ENCODE data around the gene TENT4A.

TENT4A gene

DNA sequence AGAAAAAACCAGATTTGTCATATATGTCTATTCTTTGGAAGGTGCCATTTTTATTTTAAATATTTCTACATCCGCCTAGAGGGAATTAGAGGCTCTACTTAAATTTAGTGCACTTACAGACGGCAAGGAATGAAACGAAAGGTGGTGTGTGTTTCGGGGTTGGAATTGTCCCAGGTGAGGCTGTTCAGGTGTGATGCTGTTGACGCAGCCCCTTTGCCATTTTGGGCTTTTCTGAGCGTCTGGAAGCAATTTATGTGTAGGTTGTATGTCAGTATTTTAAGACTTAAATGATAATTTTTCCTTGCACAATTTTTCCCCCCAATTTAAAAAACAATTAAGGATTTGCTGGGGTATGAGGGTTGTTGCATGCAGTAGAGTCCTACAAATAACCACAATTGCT is 2.0 kb downstream of the TENT4A start (continued):
- TF ChIP-seq ZNF8 (CRISPR knock-in tag; IDR thresholded peaks at IDR 0.05) (no peak), RARB (CRISPR knock-in tag; IDR thresholded peaks at IDR 0.05) (no peak), SNAI2 (CRISPR knock-in tag; IDR thresholded peaks at IDR 0.05) (no peak), ZNF70 (CRISPR knock-in tag; IDR thresholded peaks at IDR 0.05) (no peak)
- TF ChIP-seq, protein P1, sequence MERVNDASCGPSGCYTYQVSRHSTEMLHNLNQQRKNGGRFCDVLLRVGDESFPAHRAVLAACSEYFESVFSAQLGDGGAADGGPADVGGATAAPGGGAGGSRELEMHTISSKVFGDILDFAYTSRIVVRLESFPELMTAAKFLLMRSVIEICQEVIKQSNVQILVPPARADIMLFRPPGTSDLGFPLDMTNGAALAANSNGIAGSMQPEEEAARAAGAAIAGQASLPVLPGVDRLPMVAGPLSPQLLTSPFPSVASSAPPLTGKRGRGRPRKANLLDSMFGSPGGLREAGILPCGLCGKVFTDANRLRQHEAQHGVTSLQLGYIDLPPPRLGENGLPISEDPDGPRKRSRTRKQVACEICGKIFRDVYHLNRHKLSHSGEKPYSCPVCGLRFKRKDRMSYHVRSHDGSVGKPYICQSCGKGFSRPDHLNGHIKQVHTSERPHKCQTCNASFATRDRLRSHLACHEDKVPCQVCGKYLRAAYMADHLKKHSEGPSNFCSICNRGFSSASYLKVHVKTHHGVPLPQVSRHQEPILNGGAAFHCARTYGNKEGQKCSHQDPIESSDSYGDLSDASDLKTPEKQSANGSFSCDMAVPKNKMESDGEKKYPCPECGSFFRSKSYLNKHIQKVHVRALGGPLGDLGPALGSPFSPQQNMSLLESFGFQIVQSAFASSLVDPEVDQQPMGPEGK (CRISPR knock-in tag; IDR thresholded peaks at IDR 0.05; ENCODE audit: borderline replicate concordance) = no peak

DNA sequence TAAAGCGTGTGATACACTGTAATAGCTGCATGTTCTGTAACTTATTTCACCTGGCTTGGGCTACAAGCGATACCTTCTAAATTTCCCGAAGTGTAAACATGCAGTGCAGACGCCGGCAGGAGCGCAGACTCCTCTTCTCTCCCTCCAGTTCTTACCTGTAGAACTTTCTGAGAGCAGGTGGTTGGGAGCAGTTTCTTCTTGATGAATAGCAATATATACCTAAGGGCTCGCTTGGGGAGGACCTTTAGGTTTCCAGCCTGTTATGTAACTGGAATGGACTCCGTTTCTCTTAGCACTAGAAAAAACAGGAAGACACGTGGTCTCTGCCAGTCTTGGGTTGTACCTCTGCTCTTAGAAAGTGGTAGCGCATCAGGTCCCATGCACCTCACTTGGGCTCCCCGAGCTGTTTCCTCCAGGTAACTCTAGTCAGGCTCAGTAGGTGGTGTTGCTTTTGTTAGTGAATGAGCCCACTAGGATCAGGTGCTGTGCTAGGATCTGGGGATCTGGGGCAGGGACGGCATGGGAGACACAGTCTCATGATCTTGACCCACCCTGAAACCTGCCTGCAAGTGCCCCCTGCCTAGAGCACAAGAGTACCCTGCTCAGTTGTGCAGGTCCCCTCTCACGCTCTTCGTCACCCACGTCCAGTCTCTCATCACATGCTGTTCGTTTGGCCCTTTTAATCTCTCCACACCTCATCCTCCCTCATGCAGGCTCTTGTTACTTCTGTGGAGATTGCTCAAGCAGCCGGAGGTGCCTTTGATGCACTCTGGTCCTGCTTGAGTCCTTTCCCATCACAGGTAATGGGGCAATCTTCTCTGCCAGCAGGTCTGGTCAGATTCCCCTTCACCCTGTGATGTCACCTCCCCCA is 2.8 kb downstream of the TENT4A start:
- ATAC-seq = no peak
- TF ChIP-seq TOX (CRISPR knock-in tag; IDR thresholded peaks at IDR 0.05; ENCODE audit: borderline replicate concordance) (no peak), GLIS3 (CRISPR knock-in tag; IDR thresholded peaks at IDR 0.05) (no peak), RARB (CRISPR knock-in tag; IDR thresholded peaks at IDR 0.05) (no peak), SNAI2 (CRISPR knock-in tag; IDR thresholded peaks at IDR 0.05) (no peak), ZNF565 (CRISPR knock-in tag; conservative IDR thresholded peaks at IDR 0.05; ENCODE audit: low read depth) (no peak), PPARA (CRISPR knock-in tag; IDR thresholded peaks at IDR 0.05; ENCODE audit: borderline replicate concordance) (no peak), CSDC2 (CRISPR knock-in tag; IDR thresholded peaks at IDR 0.05) (no peak), OSR1 (CRISPR knock-in tag; IDR thresholded peaks at IDR 0.05) (no peak), ISL1 (CRISPR knock-in tag; IDR thresholded peaks at IDR 0.05) (no peak), ZNF8 (CRISPR knock-in tag; IDR thresholded peaks at IDR 0.05) (no peak), ZC3H10 (CRISPR knock-in tag; IDR thresholded peaks at IDR 0.05) (no peak)
- TF ChIP-seq, protein P2, sequence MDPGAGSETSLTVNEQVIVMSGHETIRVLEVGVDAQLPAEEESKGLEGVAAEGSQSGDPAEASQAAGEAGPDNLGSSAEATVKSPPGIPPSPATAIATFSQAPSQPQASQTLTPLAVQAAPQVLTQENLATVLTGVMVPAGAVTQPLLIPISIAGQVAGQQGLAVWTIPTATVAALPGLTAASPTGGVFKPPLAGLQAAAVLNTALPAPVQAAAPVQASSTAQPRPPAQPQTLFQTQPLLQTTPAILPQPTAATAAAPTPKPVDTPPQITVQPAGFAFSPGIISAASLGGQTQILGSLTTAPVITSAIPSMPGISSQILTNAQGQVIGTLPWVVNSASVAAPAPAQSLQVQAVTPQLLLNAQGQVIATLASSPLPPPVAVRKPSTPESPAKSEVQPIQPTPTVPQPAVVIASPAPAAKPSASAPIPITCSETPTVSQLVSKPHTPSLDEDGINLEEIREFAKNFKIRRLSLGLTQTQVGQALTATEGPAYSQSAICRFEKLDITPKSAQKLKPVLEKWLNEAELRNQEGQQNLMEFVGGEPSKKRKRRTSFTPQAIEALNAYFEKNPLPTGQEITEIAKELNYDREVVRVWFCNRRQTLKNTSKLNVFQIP (CRISPR knock-in tag; IDR thresholded peaks at IDR 0.05; ENCODE audit: borderline replicate concordance, low read depth) = no peak
- TF ChIP-seq, protein P1 (CRISPR knock-in tag; IDR thresholded peaks at IDR 0.05; ENCODE audit: borderline replicate concordance) = no peak
- TF ChIP-seq, protein P3, sequence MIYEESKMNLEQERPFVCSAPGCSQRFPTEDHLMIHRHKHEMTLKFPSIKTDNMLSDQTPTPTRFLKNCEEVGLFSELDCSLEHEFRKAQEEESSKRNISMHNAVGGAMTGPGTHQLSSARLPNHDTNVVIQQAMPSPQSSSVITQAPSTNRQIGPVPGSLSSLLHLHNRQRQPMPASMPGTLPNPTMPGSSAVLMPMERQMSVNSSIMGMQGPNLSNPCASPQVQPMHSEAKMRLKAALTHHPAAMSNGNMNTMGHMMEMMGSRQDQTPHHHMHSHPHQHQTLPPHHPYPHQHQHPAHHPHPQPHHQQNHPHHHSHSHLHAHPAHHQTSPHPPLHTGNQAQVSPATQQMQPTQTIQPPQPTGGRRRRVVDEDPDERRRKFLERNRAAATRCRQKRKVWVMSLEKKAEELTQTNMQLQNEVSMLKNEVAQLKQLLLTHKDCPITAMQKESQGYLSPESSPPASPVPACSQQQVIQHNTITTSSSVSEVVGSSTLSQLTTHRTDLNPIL (CRISPR knock-in tag; IDR thresholded peaks at IDR 0.05; ENCODE audit: low read depth) = no peak

DNA sequence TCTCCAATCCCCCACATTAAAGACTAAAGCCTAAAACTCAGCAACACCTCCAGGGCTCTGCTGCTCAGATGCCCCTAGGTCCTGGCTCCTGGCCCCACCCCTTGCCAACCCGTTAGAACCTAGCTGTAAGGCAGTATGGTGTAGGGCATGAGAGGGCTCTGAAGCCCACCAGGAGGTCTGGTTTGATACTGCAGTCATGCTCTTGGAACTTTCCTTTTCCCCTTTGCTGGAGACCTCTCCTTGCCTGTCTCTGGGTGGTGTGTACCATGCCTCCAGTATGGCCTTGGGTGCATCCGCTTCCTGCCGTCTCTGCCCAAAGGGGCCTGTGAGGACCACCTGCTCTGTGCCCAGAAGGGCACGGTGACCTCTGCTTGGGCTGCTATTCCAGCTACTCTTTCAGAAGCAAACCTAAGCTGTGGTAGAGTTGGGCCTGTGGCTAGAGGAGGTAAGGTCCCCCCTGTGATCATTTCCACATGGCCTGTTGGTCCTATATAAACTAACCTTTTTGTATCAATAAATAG is 3.5 kb downstream of the TENT4A start:
- no peak for ATAC-seq
- TF ChIP-seq ARNTL (CRISPR knock-in tag; IDR thresholded peaks at IDR 0.05; ENCODE audit: borderline replicate concordance, low read depth) (no peak), SNAI2 (CRISPR knock-in tag; IDR thresholded peaks at IDR 0.05) (no peak), ZFP3 (CRISPR knock-in tag; IDR thresholded peaks at IDR 0.05) (no peak)
- TF ChIP-seq, protein P4, sequence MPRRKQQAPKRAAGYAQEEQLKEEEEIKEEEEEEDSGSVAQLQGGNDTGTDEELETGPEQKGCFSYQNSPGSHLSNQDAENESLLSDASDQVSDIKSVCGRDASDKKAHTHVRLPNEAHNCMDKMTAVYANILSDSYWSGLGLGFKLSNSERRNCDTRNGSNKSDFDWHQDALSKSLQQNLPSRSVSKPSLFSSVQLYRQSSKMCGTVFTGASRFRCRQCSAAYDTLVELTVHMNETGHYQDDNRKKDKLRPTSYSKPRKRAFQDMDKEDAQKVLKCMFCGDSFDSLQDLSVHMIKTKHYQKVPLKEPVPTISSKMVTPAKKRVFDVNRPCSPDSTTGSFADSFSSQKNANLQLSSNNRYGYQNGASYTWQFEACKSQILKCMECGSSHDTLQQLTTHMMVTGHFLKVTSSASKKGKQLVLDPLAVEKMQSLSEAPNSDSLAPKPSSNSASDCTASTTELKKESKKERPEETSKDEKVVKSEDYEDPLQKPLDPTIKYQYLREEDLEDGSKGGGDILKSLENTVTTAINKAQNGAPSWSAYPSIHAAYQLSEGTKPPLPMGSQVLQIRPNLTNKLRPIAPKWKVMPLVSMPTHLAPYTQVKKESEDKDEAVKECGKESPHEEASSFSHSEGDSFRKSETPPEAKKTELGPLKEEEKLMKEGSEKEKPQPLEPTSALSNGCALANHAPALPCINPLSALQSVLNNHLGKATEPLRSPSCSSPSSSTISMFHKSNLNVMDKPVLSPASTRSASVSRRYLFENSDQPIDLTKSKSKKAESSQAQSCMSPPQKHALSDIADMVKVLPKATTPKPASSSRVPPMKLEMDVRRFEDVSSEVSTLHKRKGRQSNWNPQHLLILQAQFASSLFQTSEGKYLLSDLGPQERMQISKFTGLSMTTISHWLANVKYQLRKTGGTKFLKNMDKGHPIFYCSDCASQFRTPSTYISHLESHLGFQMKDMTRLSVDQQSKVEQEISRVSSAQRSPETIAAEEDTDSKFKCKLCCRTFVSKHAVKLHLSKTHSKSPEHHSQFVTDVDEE (CRISPR knock-in tag; IDR thresholded peaks at IDR 0.05) = no peak
